K562 (cell line): ENCODE data around the gene NAE1. TPM values are rescaled to one million over a fixed set of nuclear protein-coding genes. Genes with fewer than 3 reads are reported as not detected.

Experiments
- ATAC-seq: fragments of 200-7000 bp; cut with Tn5 transposase; 3 replicates; pipeline ENCODE4 v1.9.1; 2020; ENCODE audit warnings: moderate library complexity
- BruUV-seq: library from RNA; stranded (reverse); fragments of 400-500 nt; replicated peaks from 2 replicates; lab custom pipeline; 2021; lab: Mats Ljungman, UMichigan
- CTCF ChIA-PET: fragments of 300-600 bp; formaldehyde crosslinking; extraction: SDS; loops from one replicate; lab custom pipeline; 2021; ENCODE audit warnings: low intra/inter-chr PET ratio; lab: Yijun Ruan, JAX
- POLR2A ChIA-PET: fragments of 300-600, 350-650 bp; sonication (Branson Sonifier 250); formaldehyde crosslinking; extraction: SDS; loops from one replicate; lab custom pipeline; 2021; ENCODE audit warnings: antibody characterized with exemption, inconsistent platforms; lab: Yijun Ruan, JAX
- DNase-seq, 4 experiments: peaks; one replicate each; pipeline versions ENCODE4 v3.0.0 to v3.0.0-alpha.2; 2011 to 2018; ENCODE audit warnings: low spot score in 3 of 4, mixed read lengths in 3 of 4; ENCODE audit errors: extremely low read depth in 1 of 4
- FAIRE-seq: peaks from 2 replicates; lab custom pipeline; 2011; peaks lifted over from hg19 to GRCh38; lab: Jason Lieb, UNC
- H2AFZ ChIP-seq: 2 replicates; pipeline ENCODE4 v1.6.0; 2011; ENCODE audit warnings: low read depth, low read length, control low read depth, inconsistent platforms
- H3K27ac ChIP-seq: fragments of 200-600 bp; 3 replicates; pipeline ENCODE4 v1.8.0; 2011; ENCODE audit warnings: low read depth, mild to moderate bottlenecking, control low read depth, inconsistent platforms, low read length, moderate library complexity, mixed read lengths; ENCODE audit errors: extremely low read depth
- H3K27me3 ChIP-seq, 2 experiments: fragments of 300-600 bp in 1 of 2; 2 replicates in 1 of 2; 3 replicates in 1 of 2; pipeline versions ENCODE4 v1.6.0 to v1.8.0; 2011; ENCODE audit warnings: inconsistent platforms in 2 of 2, low read length in 2 of 2, mild to moderate bottlenecking in 1 of 2, mixed read lengths in 1 of 2, moderate library complexity in 1 of 2; ENCODE audit not compliant: control insufficient read depth in 2 of 2, insufficient read depth in 2 of 2
- H3K36me3 ChIP-seq: fragments of 300-600 bp; 3 replicates; pipeline ENCODE4 v1.8.0; 2011; ENCODE audit warnings: mild to moderate bottlenecking, low read length, inconsistent platforms; ENCODE audit not compliant: control insufficient read depth, insufficient read depth
- H3K4me1 ChIP-seq, 2 experiments: fragments of 200-600 bp in 1 of 2; replicated peaks in 1 of 2; 2 replicates in 1 of 2; 3 replicates in 1 of 2; pipeline versions ENCODE4 v1.5.1 to v1.8.0; 2011; ENCODE audit warnings: inconsistent platforms in 2 of 2, low read length in 2 of 2, mild to moderate bottlenecking in 1 of 2, mixed read lengths in 1 of 2, moderate library complexity in 1 of 2; ENCODE audit not compliant: control insufficient read depth in 2 of 2, insufficient read depth in 2 of 2
- H3K4me2 ChIP-seq: 2 replicates; pipeline ENCODE4 v1.6.1; 2011; ENCODE audit warnings: low read length, control low read depth, inconsistent platforms, mixed read lengths; ENCODE audit not compliant: insufficient read depth
- H3K4me3 ChIP-seq: fragments of 200-600 bp; sonication (generic), shearing (Covaris generic); 2 replicates; pipeline ENCODE4 v1.5.1; 2016; ENCODE audit warnings: control low read depth, inconsistent platforms
- H3K79me2 ChIP-seq: fragments of 200-600 bp; 3 replicates; pipeline ENCODE4 v1.8.0; 2011; ENCODE audit warnings: low read length, inconsistent platforms; ENCODE audit not compliant: control insufficient read depth, insufficient read depth
- H3K9ac ChIP-seq, 2 experiments: 2 replicates each; pipeline versions ENCODE4 v1.6.0 to v1.6.1; 2011; ENCODE audit warnings: low read depth in 2 of 2, low read length in 2 of 2, control low read depth in 1 of 2, inconsistent platforms in 1 of 2, mild to moderate bottlenecking in 1 of 2, mixed read lengths in 1 of 2; ENCODE audit not compliant: insufficient read depth in 1 of 2
- H3K9me1 ChIP-seq: one replicate; pipeline ENCODE4 v1.6.0; 2011; ENCODE audit warnings: inconsistent platforms, mild to moderate bottlenecking, low read length, moderate library complexity; ENCODE audit not compliant: control insufficient read depth, insufficient read depth
- H3K9me3 ChIP-seq: replicated peaks from 2 replicates; pipeline ENCODE4 v1.5.1; 2011; ENCODE audit warnings: low read depth, low read length, inconsistent platforms; ENCODE audit not compliant: control insufficient read depth, insufficient read depth
- H4K20me1 ChIP-seq: replicated peaks from 2 replicates; pipeline ENCODE4 v1.6.1; 2011; ENCODE audit warnings: low read length, inconsistent platforms, mixed read lengths; ENCODE audit not compliant: control insufficient read depth, insufficient read depth
- ARHGAP35 ChIP-seq: fragments of 450-650 bp; IDR thresholded peaks from 2 replicates; pipeline ENCODE4 v1.6.1; 2018; ENCODE audit not compliant: partially characterized antibody
- CBX8 ChIP-seq: fragments of 200-600 bp; sonication (generic); IDR thresholded peaks from 2 replicates; pipeline ENCODE4 v1.6.1; 2012; ENCODE audit warnings: borderline replicate concordance, mixed run types, low read depth, mild to moderate bottlenecking, moderate library complexity, mixed read lengths, low read length, control low read depth, inconsistent platforms; ENCODE audit not compliant: poor library complexity, severe bottlenecking; ENCODE audit errors: extremely low read depth
- ELF1 ChIP-seq: fragments of 200-800 bp; sonication (Bioruptor generic); IDR thresholded peaks from 2 replicates; pipeline ENCODE4 v1.6.1; 2016; ENCODE audit warnings: missing genetic modification characterization, missing compliant biosample characterization
- GABPA ChIP-seq: fragments of 200-800 bp; sonication (Bioruptor generic); conservative IDR thresholded peaks from 2 replicates; pipeline ENCODE4 v1.6.1; 2016; ENCODE audit warnings: low read depth, missing genetic modification characterization, missing compliant biosample characterization
- GABPB2 ChIP-seq: fragments of 250-450 bp; sonication (Bioruptor Pico); conservative IDR thresholded peaks from 2 replicates; pipeline ENCODE4 v1.5.1; 2021; ENCODE audit warnings: mild to moderate bottlenecking
- KDM4B ChIP-seq, 2 experiments: fragments of 450-650 bp in 1 of 2; sonication (generic) in 1 of 2; IDR thresholded peaks; 2 replicates each; pipeline ENCODE4 v1.6.1; 2016 to 2017; ENCODE audit warnings: borderline replicate concordance in 2 of 2, antibody characterized with exemption in 1 of 2, low read depth in 1 of 2, mild to moderate bottlenecking in 1 of 2
- LARP7 ChIP-seq: fragments of 450-650 bp; IDR thresholded peaks from 2 replicates; pipeline ENCODE4 v1.6.1; 2016
- NCOA2 ChIP-seq, 2 experiments: fragments of 450-650 bp; IDR thresholded peaks; 2 replicates each; pipeline ENCODE4 v1.6.1; 2018; ENCODE audit warnings: mild to moderate bottlenecking in 2 of 2, moderate library complexity in 1 of 2; ENCODE audit not compliant: partially characterized antibody in 2 of 2
- NEUROD1 ChIP-seq: fragments of 150-350 bp; IDR thresholded peaks from 2 replicates; pipeline ENCODE4 v1.6.1; 2014; ENCODE audit warnings: borderline replicate concordance, low read length, low read depth; ENCODE audit not compliant: partially characterized antibody
- NFIC ChIP-seq: fragments of 450-650 bp; IDR thresholded peaks from 2 replicates; pipeline ENCODE4 v1.6.1; 2017; ENCODE audit warnings: mild to moderate bottlenecking, inconsistent platforms
- POLR2AphosphoS5 ChIP-seq: IDR thresholded peaks from 2 replicates; pipeline ENCODE4 v1.6.1; 2011; ENCODE audit warnings: mild to moderate bottlenecking, low read depth, low read length, moderate library complexity; ENCODE audit not compliant: control insufficient read depth, insufficient read depth
- PYGO2 ChIP-seq: fragments of 450-650 bp; IDR thresholded peaks from 2 replicates; pipeline ENCODE4 v1.6.1; 2016; ENCODE audit warnings: mild to moderate bottlenecking, missing genetic modification characterization, moderate library complexity, missing compliant biosample characterization
- TAF1 ChIP-seq: IDR thresholded peaks from 2 replicates; pipeline ENCODE4 v1.6.1; 2011; ENCODE audit warnings: mild to moderate bottlenecking, low read length, moderate library complexity; ENCODE audit not compliant: insufficient read depth, control insufficient read depth, severe bottlenecking; ENCODE audit errors: extremely low read depth
- TCFL5 ChIP-seq: fragments of 250-450 bp; sonication (Bioruptor Pico); conservative IDR thresholded peaks from 2 replicates; pipeline ENCODE4 v1.6.1; 2021; ENCODE audit warnings: mild to moderate bottlenecking, moderate library complexity, matching md5 sums
- THRAP3 ChIP-seq: fragments of 450-650 bp; IDR thresholded peaks from 2 replicates; pipeline ENCODE4 v1.6.1; 2016; ENCODE audit warnings: mild to moderate bottlenecking, inconsistent platforms, borderline replicate concordance
- ZNF146 ChIP-seq: IDR thresholded peaks from one replicate; pipeline ENCODE4 v1.6.1; 2018; ENCODE audit warnings: missing compliant biosample characterization; ENCODE audit not compliant: unreplicated experiment
- ZNF165 ChIP-seq: fragments of 250-450 bp; sonication (Bioruptor Pico); IDR thresholded peaks from 2 replicates; pipeline ENCODE4 v1.4.0; 2020; ENCODE audit warnings: borderline replicate concordance
- ZNF695 ChIP-seq: fragments of 450-650 bp; formaldehyde crosslinking; IDR thresholded peaks from 2 replicates; pipeline ENCODE4 v1.4.0; 2020; ENCODE audit warnings: mild to moderate bottlenecking, moderate library complexity
- WGBS: fragments of 100-300 bp; shearing (Covaris generic); methylation state at CpG from one replicate; pipeline ENCODE4 v1.1.6; 2016; ENCODE audit warnings: low coverage, mixed read lengths; ENCODE audit not compliant: insufficient coverage; ENCODE audit errors: missing lambda C conversion rate; 5-methylcytosine and 5-hydroxymethylcytosine counted together
- in situ Hi-C: fragments of 300-500 bp; cut with MboI; formaldehyde crosslinking; loops from 4 replicates; pipeline ENCODE4 v1.15.0; 2018; ENCODE audit warnings: inconsistent platforms, mixed read lengths
- intact Hi-C: fragments of 100-400 bp; cut with micrococcal nuclease; formaldehyde crosslinking; loops from 2 replicates; pipeline ENCODE4 v1.14.2; 2022
- polyA plus RNA-seq, 8 experiments: library from polyadenylated mRNA; depleted of rRNA in 4 of 8; stranded (reverse) in 5 of 8; unstranded in 3 of 8; fragments of >200 nt; fragmentation: Nextera tagmentation in 2 of 8; fragmentation: Illumina TruSeq in 1 of 8; extraction: Ambion mirVana in 2 of 8; extraction: Trizol in 1 of 8; gene quantifications; 2 replicates each; pipeline versions ENCODE4 v1.2.1 to v1.2.3, GENCODE V29; 2011 to 2014; ENCODE audit warnings: inconsistent platforms in 1 of 8, missing spikeins in 1 of 8
- total RNA-seq, 7 experiments: library from RNA; depleted of rRNA in 6 of 7; stranded (reverse); fragments of >200 nt in 6 of 7; fragmentation: Illumina TruSeq in 2 of 7; extraction: Trizol in 2 of 7; gene quantifications; 2 replicates each; pipeline versions ENCODE4 v1.2.1 to v1.2.3, GENCODE V29; 2011 to 2021; ENCODE audit warnings: low replicate concordance in 1 of 7
- TF ChIP-seq, protein P1 (sequence below): fragments of 450-650 bp; formaldehyde crosslinking; IDR thresholded peaks from 2 replicates; pipeline ENCODE4 v1.4.0; 2020; ENCODE audit warnings: mild to moderate bottlenecking, moderate library complexity
- TF ChIP-seq, protein P2 (sequence below): fragments of 250-450 bp; sonication (Bioruptor Pico); IDR thresholded peaks from 2 replicates; pipeline ENCODE4 v1.8.0; 2022; ENCODE audit warnings: inconsistent platforms

NAE1 gene
- total and polyA plus RNA-seq, 9 of the 15 experiments (the other 6 are each of a cell fraction or from before 2014, with no cell fraction given) = 165 to 294 (median 230) TPM

DNA sequence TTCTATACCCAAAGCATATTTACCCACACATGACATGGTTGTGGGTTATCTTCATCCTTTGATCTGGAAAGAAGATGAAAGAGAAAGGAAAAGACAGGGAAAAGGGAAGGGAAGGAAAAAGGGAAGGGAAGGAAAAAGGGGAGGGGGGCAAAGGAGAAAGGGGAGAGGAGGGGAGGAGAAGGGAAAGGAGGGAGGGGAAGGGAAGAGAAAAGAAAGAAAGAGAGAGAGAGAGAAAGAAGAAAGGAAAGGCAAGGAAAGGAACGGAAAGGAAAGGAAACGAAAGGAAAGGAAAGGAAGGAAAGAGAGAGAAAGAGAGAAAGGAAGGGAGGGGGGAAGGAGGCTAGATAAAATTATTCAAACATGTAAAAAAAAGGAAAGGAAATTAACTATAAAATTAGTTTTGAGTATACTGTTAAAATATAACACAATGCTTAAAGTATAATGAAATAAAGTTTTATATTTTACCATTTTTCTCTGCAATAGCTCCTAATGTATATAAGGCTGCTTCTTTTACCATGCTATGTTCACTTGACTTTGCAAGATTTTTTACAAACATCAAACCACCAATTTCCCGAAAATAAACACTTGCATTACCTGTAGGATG lies 40.5 kb downstream of the NAE1 start:
- H3K4me2 ChIP-seq = no peak overlapping the region
- no peaks in the 10 kb centered on the region for H3K79me2 ChIP-seq
- no peak overlapping the region for H3K4me3 ChIP-seq
- no peak overlapping the region for H2AFZ ChIP-seq
- H3K9ac ChIP-seq = no peak overlapping the region
- ChIA-PET CTCF (interaction anchor here (0.5 kb wide), 1 partner anchor 1003 kb away, joined by 3 read pairs; no protein-coding TSS in a partner anchor), POLR2A (interaction anchor here (0.6 kb wide), 1 partner anchor 39 kb away, joined by 3 read pairs; the partner anchor contains the start of gene DYNC1LI2)
- in situ Hi-C loops = no loop called here
- H4K20me1 ChIP-seq = no peaks in the 10 kb centered on the region
- ATAC-seq (no peak), FAIRE-seq (no peak), DNase-seq (no peak)
- H3K36me3 ChIP-seq = no peaks in the 10 kb centered on the region
- H3K9me1 ChIP-seq = no peaks in the 10 kb centered on the region
- no peaks in the 10 kb centered on the region; a peak in 2 of 5 replicates for H3K27me3 ChIP-seq
- no peaks in the 10 kb centered on the region for H3K9me3 ChIP-seq
- H3K27ac ChIP-seq = no peak overlapping the region
- intact Hi-C loops = no loop called here
- WGBS = 0% methylated on average over 3 of the region's 3 CpGs
- H3K4me1 ChIP-seq = no peaks in the 10 kb centered on the region
- no TSS peak for BruUV-seq
- TF ChIP-seq POLR2AphosphoS5 (no peak), GABPB2 (no peak), ZNF695 (no peak), ZNF146 (CRISPR knock-in tag) (no peak), TCFL5 (no peak), CBX8 (peak; percentile 47), GABPA (tag) (no peak), TAF1 (no peak), NEUROD1 (no peak), ELF1 (tag) (no peak), THRAP3 (peak; percentile 64; the same call in 1 of the 2 replicates), NFIC (0 out of 2 replicates have a peak, but pooled peaks have one; percentile 5), NCOA2 (IDR thresholded peaks at IDR 0.05; ENCODE audit: partially characterized antibody in 2 of 2) (no peak), LARP7 (0 out of 2 replicates have a peak, but pooled peaks have one; percentile 53), ZNF165 (CRISPR knock-in tag) (no peak), PYGO2 (tag) (no peak), ARHGAP35 (peak; percentile 34), KDM4B (IDR thresholded peaks at IDR 0.05; ENCODE audit: borderline replicate concordance in 2 of 2, low read depth in 1 of 2) (no peak)
- TF ChIP-seq, protein P1, sequence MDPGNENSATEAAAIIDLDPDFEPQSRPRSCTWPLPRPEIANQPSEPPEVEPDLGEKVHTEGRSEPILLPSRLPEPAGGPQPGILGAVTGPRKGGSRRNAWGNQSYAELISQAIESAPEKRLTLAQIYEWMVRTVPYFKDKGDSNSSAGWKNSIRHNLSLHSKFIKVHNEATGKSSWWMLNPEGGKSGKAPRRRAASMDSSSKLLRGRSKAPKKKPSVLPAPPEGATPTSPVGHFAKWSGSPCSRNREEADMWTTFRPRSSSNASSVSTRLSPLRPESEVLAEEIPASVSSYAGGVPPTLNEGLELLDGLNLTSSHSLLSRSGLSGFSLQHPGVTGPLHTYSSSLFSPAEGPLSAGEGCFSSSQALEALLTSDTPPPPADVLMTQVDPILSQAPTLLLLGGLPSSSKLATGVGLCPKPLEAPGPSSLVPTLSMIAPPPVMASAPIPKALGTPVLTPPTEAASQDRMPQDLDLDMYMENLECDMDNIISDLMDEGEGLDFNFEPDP (CRISPR knock-in tag) = no peak
- TF ChIP-seq, protein P2, sequence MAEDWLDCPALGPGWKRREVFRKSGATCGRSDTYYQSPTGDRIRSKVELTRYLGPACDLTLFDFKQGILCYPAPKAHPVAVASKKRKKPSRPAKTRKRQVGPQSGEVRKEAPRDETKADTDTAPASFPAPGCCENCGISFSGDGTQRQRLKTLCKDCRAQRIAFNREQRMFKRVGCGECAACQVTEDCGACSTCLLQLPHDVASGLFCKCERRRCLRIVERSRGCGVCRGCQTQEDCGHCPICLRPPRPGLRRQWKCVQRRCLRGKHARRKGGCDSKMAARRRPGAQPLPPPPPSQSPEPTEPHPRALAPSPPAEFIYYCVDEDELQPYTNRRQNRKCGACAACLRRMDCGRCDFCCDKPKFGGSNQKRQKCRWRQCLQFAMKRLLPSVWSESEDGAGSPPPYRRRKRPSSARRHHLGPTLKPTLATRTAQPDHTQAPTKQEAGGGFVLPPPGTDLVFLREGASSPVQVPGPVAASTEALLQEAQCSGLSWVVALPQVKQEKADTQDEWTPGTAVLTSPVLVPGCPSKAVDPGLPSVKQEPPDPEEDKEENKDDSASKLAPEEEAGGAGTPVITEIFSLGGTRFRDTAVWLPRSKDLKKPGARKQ = no peak
